ENCODE measurements around the gene EEF1A2.
A peak's percentile ranks its signal among the peaks of the same experiment; 100 is the strongest.

- TF ChIP-seq CTCF (IDR thresholded peaks at IDR 0.05): no peak
- peak; percentile 28 for TF ChIP-seq POLR2A (IDR thresholded peaks at IDR 0.05)
- peak in 2 of 3 donors; percentile 34 to 57 for TF ChIP-seq POLR2AphosphoS5 (IDR thresholded peaks at IDR 0.05)
- no peak for TF ChIP-seq EP300 (IDR thresholded peaks at IDR 0.05; ENCODE audit: low read depth)
These were observed 27.1 kb upstream of the EEF1A2 start for GRCh38 chr20:63525971-63526370.

All from transverse colon (tissue), 4 donors.